ENCODE measurements around the gene ATF6.

ATF6 gene

GRCh38 chr1:161935264-161935663, 169.1 kb downstream of the ATF6 start:
- no peak for TF ChIP-seq CTCF (IDR thresholded peaks at IDR 0.05; ENCODE audit: low read depth, low read length)
- DNase-seq (ENCODE audit: extremely low read depth, low read depth), result no peak

- no peak for DNase-seq (ENCODE audit: extremely low read depth, low read depth)
Measured at GRCh38 chr1:161936786-161937185, 170.7 kb downstream of the ATF6 start.

GRCh38 chr1:161940866-161941591, 174.9 kb downstream of the ATF6 start:
- no peak for DNase-seq (ENCODE audit: extremely low read depth, low read depth)
- TF ChIP-seq CTCF (IDR thresholded peaks at IDR 0.05; ENCODE audit: low read depth, low read length), result no peak

More at GRCh38 chr1:161936786-161937185, 170.7 kb downstream of the ATF6 start:
- TF ChIP-seq CTCF (IDR thresholded peaks at IDR 0.05; ENCODE audit: low read depth, low read length), result no peak

GRCh38 chr1:161941726-161942436, 175.8 kb downstream of the ATF6 start:
- no peak for TF ChIP-seq CTCF (IDR thresholded peaks at IDR 0.05; ENCODE audit: low read depth, low read length)
- no peak for DNase-seq (ENCODE audit: extremely low read depth, low read depth)

GRCh38 chr1:161943737-161944136, 177.6 kb downstream of the ATF6 start:
- no peak for DNase-seq (ENCODE audit: extremely low read depth, low read depth)
- no peak for TF ChIP-seq CTCF (IDR thresholded peaks at IDR 0.05; ENCODE audit: low read depth, low read length)

- no peak for DNase-seq (ENCODE audit: extremely low read depth, low read depth)
- TF ChIP-seq CTCF (IDR thresholded peaks at IDR 0.05; ENCODE audit: low read depth, low read length), result no peak
Measured at GRCh38 chr1:161944381-161944780, 178.3 kb downstream of the ATF6 start.

GRCh38 chr1:161945306-161946060, 179.4 kb downstream of the ATF6 start:
- DNase-seq (ENCODE audit: extremely low read depth, low read depth), result no peak
- no peak for TF ChIP-seq CTCF (IDR thresholded peaks at IDR 0.05; ENCODE audit: low read depth, low read length)
